K562 (cell line): Measurements from ENCODE around the gene RNF151. TPM values are rescaled to one million over a fixed set of nuclear protein-coding genes. Genes with fewer than 3 reads are reported as not detected.

Experiments
- FOXM1 ChIP-seq, 2 experiments: fragments of 450-650 bp in 1 of 2; sonication (generic) in 1 of 2; formaldehyde crosslinking in 1 of 2; IDR thresholded peaks; 2 replicates each; pipeline versions ENCODE4 v1.6.1 to v1.9.0; 2017 to 2022; ENCODE audit warnings: low read depth in 2 of 2, mild to moderate bottlenecking in 2 of 2, missing genetic modification reagents in 1 of 2, moderate library complexity in 1 of 2
- HOXB6 ChIP-seq: fragments of 250-450 bp; sonication (Bioruptor Pico); IDR thresholded peaks from 2 replicates; pipeline ENCODE4 v1.5.1; 2022; ENCODE audit warnings: mild to moderate bottlenecking, borderline replicate concordance
- KDM1A ChIP-seq, 2 experiments: fragments of 450-650 bp; IDR thresholded peaks; 2 replicates each; pipeline ENCODE4 v1.6.1; 2016; ENCODE audit warnings: mild to moderate bottlenecking in 2 of 2
- KHSRP ChIP-seq: fragments of 450-650 bp; IDR thresholded peaks from 2 replicates; pipeline ENCODE4 v1.6.1; 2017
- MCM2 ChIP-seq: fragments of 450-650 bp; IDR thresholded peaks from 2 replicates; pipeline ENCODE4 v1.6.1; 2017; ENCODE audit warnings: low read depth, mild to moderate bottlenecking
- MTF1 ChIP-seq: fragments of 250-450 bp; sonication (Bioruptor Pico); IDR thresholded peaks from 2 replicates; pipeline ENCODE4 v1.9.0; 2021; ENCODE audit warnings: moderate library complexity, mild to moderate bottlenecking, inconsistent platforms, borderline replicate concordance
- MYBL2 ChIP-seq, 2 experiments: fragments of 450-650 bp in 1 of 2; sonication (generic) in 1 of 2; formaldehyde crosslinking in 1 of 2; IDR thresholded peaks; 2 replicates each; pipeline versions ENCODE4 v1.6.1 to v1.8.1; 2017 to 2022; ENCODE audit warnings: borderline replicate concordance in 1 of 2, inconsistent platforms in 1 of 2, low read depth in 1 of 2, mild to moderate bottlenecking in 1 of 2, missing genetic modification reagents in 1 of 2, moderate library complexity in 1 of 2
- MYNN ChIP-seq, 2 experiments: sonication (generic); formaldehyde crosslinking in 1 of 2; IDR thresholded peaks; 2 replicates each; pipeline versions ENCODE4 v1.5.0 to v1.6.1; 2016 to 2020; ENCODE audit warnings: antibody characterized with exemption in 1 of 2, missing genetic modification reagents in 1 of 2
- SMARCA5 ChIP-seq: fragments of 450-650 bp; IDR thresholded peaks from 2 replicates; pipeline ENCODE4 v1.6.1; 2016
- ZNF384 ChIP-seq: IDR thresholded peaks from 2 replicates; pipeline ENCODE4 v1.6.1; 2012; ENCODE audit warnings: low read depth, low read length, improper control_type of control experiment
- ZNF668 ChIP-seq: fragments of 250-450 bp; sonication (Bioruptor Pico); IDR thresholded peaks from 2 replicates; pipeline ENCODE4 v1.8.0; 2022; ENCODE audit warnings: mild to moderate bottlenecking, inconsistent platforms
- polyA plus RNA-seq, 8 experiments: library from polyadenylated mRNA; depleted of rRNA in 4 of 8; stranded (reverse) in 5 of 8; unstranded in 3 of 8; fragments of >200 nt; fragmentation: Nextera tagmentation in 2 of 8; fragmentation: Illumina TruSeq in 1 of 8; extraction: Ambion mirVana in 2 of 8; extraction: Trizol in 1 of 8; gene quantifications; 2 replicates each; pipeline versions ENCODE4 v1.2.1 to v1.2.3, GENCODE V29; 2011 to 2014; ENCODE audit warnings: inconsistent platforms in 1 of 8, missing spikeins in 1 of 8
- total RNA-seq, 7 experiments: library from RNA; depleted of rRNA in 6 of 7; stranded (reverse); fragments of >200 nt in 6 of 7; fragmentation: Illumina TruSeq in 2 of 7; extraction: Trizol in 2 of 7; gene quantifications; 2 replicates each; pipeline versions ENCODE4 v1.2.1 to v1.2.3, GENCODE V29; 2011 to 2021; ENCODE audit warnings: low replicate concordance in 1 of 7
- TF ChIP-seq, protein P1 (sequence below), 2 experiments: fragments of 450-650 bp in 1 of 2; sonication (generic) in 1 of 2; formaldehyde crosslinking in 1 of 2; IDR thresholded peaks; 2 replicates each; pipeline versions ENCODE4 v1.7.1 to v1.9.0; 2016 to 2022; ENCODE audit warnings: inconsistent platforms in 1 of 2, mild to moderate bottlenecking in 1 of 2, missing genetic modification reagents in 1 of 2
- TF ChIP-seq, protein P2 (sequence below): fragments of 450-650 bp; IDR thresholded peaks from 2 replicates; pipeline ENCODE4 v1.6.1; 2018; ENCODE audit not compliant: partially characterized antibody

The RNF151 gene
- total and polyA plus RNA-seq, 9 of the 15 experiments (the other 6 are each of a cell fraction or from before 2014, with no cell fraction given): not detected

DNA sequence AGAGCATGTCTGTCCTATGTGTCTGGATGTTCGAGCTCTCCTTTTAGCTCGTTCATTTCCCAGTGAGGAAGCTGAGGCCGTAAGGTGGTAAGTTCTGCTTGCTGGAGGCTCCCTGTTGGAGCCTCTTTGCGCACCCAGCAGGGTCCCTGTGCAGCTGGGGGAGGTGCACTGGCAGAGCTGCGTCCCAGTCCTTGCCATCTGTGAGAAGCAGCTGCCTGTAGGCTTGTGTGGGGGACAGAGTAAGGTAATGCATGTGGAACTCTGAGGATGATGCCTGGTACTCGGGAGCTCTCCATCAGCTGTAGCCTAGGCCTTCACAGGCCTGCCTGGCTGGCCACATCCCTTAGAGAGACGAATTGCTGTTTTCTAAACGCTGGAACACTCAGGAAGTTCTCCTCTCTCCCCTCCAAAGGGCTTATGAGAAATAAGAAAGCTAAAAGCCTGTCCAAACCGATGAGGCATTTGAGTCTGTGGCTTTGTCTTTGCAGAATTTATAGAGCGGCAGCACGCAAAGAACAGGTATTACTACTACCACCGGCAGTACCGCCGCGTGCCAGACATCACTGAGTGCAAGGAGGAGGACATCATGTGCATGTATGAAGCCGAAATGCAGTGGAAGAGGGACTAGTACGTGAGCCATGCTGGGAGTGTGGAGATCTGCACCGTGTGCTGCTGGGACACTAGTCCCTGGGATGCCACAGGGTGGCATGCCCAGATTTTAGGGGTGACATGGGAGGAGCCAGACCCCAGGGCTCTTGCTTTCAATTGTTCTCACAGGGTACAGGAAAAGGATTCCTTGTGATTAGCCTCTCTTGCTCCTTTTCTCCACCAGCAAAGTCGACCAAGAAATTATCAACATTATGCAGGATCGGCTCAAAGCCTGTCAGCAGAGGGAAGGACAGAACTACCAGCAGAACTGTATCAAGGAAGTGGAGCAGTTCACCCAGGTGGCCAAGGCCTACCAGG is 5.7 kb upstream of the RNF151 start (continued):
- TF ChIP-seq, protein P1, sequence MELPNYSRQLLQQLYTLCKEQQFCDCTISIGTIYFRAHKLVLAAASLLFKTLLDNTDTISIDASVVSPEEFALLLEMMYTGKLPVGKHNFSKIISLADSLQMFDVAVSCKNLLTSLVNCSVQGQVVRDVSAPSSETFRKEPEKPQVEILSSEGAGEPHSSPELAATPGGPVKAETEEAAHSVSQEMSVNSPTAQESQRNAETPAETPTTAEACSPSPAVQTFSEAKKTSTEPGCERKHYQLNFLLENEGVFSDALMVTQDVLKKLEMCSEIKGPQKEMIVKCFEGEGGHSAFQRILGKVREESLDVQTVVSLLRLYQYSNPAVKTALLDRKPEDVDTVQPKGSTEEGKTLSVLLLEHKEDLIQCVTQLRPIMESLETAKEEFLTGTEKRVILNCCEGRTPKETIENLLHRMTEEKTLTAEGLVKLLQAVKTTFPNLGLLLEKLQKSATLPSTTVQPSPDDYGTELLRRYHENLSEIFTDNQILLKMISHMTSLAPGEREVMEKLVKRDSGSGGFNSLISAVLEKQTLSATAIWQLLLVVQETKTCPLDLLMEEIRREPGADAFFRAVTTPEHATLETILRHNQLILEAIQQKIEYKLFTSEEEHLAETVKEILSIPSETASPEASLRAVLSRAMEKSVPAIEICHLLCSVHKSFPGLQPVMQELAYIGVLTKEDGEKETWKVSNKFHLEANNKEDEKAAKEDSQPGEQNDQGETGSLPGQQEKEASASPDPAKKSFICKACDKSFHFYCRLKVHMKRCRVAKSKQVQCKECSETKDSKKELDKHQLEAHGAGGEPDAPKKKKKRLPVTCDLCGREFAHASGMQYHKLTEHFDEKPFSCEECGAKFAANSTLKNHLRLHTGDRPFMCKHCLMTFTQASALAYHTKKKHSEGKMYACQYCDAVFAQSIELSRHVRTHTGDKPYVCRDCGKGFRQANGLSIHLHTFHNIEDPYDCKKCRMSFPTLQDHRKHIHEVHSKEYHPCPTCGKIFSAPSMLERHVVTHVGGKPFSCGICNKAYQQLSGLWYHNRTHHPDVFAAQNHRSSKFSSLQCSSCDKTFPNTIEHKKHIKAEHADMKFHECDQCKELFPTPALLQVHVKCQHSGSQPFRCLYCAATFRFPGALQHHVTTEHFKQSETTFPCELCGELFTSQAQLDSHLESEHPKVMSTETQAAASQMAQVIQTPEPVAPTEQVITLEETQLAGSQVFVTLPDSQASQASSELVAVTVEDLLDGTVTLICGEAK (IDR thresholded peaks at IDR 0.05): 0 out of 2 replicates have a peak, but pooled peaks have one; percentile 6
- TF ChIP-seq, protein P1 (CRISPR knock-in tag; IDR thresholded peaks at IDR 0.05): no peak
- TF ChIP-seq FOXM1 (IDR thresholded peaks at IDR 0.05; ENCODE audit: low read depth) (no peak), FOXM1 (CRISPR knock-in tag; IDR thresholded peaks at IDR 0.05; ENCODE audit: low read depth) (no peak), MTF1 (CRISPR knock-in tag) (no peak), MCM2 (no peak), KDM1A (IDR thresholded peaks at IDR 0.05) (peak in 1 of 2 experiments; percentile 29; a peak in 2 of 4 replicates), ZNF668 (CRISPR knock-in tag) (no peak), MYBL2 (IDR thresholded peaks at IDR 0.05; ENCODE audit: low read depth) (no peak), MYBL2 (CRISPR knock-in tag; IDR thresholded peaks at IDR 0.05; ENCODE audit: borderline replicate concordance) (no peak), ZNF384 (no peak), KHSRP (no peak), SMARCA5 (no peak), MYNN (IDR thresholded peaks at IDR 0.05) (peak; percentile 85), MYNN (CRISPR knock-in tag; IDR thresholded peaks at IDR 0.05) (no peak), HOXB6 (CRISPR knock-in tag) (no peak)
- TF ChIP-seq, protein P2, sequence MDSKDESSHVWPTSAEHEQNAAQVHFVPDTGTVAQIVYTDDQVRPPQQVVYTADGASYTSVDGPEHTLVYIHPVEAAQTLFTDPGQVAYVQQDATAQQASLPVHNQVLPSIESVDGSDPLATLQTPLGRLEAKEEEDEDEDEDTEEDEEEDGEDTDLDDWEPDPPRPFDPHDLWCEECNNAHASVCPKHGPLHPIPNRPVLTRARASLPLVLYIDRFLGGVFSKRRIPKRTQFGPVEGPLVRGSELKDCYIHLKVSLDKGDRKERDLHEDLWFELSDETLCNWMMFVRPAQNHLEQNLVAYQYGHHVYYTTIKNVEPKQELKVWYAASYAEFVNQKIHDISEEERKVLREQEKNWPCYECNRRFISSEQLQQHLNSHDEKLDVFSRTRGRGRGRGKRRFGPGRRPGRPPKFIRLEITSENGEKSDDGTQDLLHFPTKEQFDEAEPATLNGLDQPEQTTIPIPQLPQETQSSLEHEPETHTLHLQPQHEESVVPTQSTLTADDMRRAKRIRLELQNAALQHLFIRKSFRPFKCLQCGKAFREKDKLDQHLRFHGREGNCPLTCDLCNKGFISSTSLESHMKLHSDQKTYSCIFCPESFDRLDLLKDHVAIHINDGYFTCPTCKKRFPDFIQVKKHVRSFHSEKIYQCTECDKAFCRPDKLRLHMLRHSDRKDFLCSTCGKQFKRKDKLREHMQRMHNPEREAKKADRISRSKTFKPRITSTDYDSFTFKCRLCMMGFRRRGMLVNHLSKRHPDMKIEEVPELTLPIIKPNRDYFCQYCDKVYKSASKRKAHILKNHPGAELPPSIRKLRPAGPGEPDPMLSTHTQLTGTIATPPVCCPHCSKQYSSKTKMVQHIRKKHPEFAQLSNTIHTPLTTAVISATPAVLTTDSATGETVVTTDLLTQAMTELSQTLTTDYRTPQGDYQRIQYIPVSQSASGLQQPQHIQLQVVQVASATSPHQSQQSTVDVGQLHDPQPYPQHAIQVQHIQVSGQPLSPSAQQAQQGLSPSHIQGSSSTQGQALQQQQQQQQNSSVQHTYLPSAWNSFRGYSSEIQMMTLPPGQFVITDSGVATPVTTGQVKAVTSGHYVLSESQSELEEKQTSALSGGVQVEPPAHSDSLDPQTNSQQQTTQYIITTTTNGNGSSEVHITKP: no peak
